Activated T-cell treated with anti-CD3 and anti-CD28 coated beads, Interleukin-2, amount 50 U/mL, for 72 hours (primary cell): ENCODE data around the gene OLFM1. TPM values are rescaled to one million over a fixed set of nuclear protein-coding genes. Genes with fewer than 3 reads are reported as not detected.
"Not testable (repeated sequence)": the region's sequence is repeated elsewhere in the genome, so short reads cannot be mapped to it uniquely, and the experiment has no call there.

Experiments
- ATAC-seq, 2 donors: fragments of 150-1000 bp; cut with Tn5 transposase; replicated peaks in 1 of 2; 2 replicates each; pipeline ENCODE4 v1.10.0; 2021; ENCODE audit warnings: moderate library complexity in 2 of 2, mild to moderate bottlenecking in 1 of 2
- DNase-seq, 2 donors: peaks; one replicate each; pipeline ENCODE4 v3.0.0; 2021 to 2022; ENCODE audit warnings: mixed read lengths in 1 of 2
- H3K27ac Mint-ChIP-seq: one replicate; pipeline ENCODE4 v1.8.0; 2022; ENCODE audit warnings: mild to moderate bottlenecking, moderate library complexity, mixed read lengths
- H3K27me3 Mint-ChIP-seq: one replicate; pipeline ENCODE4 v1.8.0; 2022; ENCODE audit warnings: low read depth, mixed read lengths
- H3K36me3 Mint-ChIP-seq, 2 donors: one replicate each; pipeline ENCODE4 v1.8.0; 2022; ENCODE audit warnings: mixed read lengths in 2 of 2, mild to moderate bottlenecking in 1 of 2; ENCODE audit not compliant: insufficient read depth in 2 of 2
- H3K4me1 Mint-ChIP-seq: one replicate; pipeline ENCODE4 v1.8.0; 2022; ENCODE audit warnings: low read depth, mixed read lengths
- H3K4me3 Mint-ChIP-seq, 2 donors: one replicate each; pipeline ENCODE4 v1.8.0; 2022; ENCODE audit warnings: mild to moderate bottlenecking in 2 of 2, mixed read lengths in 2 of 2, moderate library complexity in 2 of 2
- H3K9me3 Mint-ChIP-seq, 2 donors: one replicate each; pipeline ENCODE4 v1.8.0; 2022; ENCODE audit warnings: mixed read lengths in 2 of 2
- total RNA-seq, 2 donors: library from RNA; stranded (reverse); gene quantifications; one replicate each; pipeline ENCODE4 v1.2.3, GENCODE V29; 2022

Gene OLFM1
- total RNA-seq, 2 donors from 2014 or later: 0.70 TPM; not detected in 1

- DNase-seq (no peak), ATAC-seq (no peak)
- peaks cover 14% of the 10 kb centered on the region for H3K27me3 Mint-ChIP-seq
- H3K27ac Mint-ChIP-seq: no peak overlapping the region
- no peaks in the 10 kb centered on the region for H3K36me3 Mint-ChIP-seq
- no peak overlapping the region for H3K4me3 Mint-ChIP-seq
- H3K4me1 Mint-ChIP-seq: no peaks in the 10 kb centered on the region
- H3K9me3 Mint-ChIP-seq: peaks cover 2 to 4% of the 10 kb centered on the region in 2 donors
These were observed 73.4 kb downstream of the OLFM1 start for GRCh38 chr9:135160862-135161261.

DNA sequence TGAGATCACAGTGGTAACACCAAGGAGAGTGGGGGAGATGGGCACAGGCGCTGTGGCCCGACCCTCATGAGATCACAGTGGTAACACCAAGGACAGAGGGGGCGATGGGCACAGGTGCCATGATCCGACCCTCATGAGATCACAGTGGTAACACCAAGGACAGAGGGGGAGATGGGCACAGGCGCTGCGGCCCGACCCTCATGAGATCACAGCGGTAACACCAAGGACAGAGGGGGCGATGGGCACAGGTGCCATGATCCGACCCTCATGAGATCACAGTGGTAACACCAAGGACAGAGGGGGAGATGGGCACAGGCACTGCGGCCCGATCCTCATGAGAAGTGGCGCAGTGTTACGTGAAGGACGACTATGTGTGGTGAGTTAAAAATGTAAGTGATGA, 75.1 kb downstream of the OLFM1 start:
- H3K36me3 Mint-ChIP-seq, H3K4me1 Mint-ChIP-seq, H3K4me3 Mint-ChIP-seq, H3K27me3 Mint-ChIP-seq, H3K9me3 Mint-ChIP-seq, ATAC-seq, H3K27ac Mint-ChIP-seq, DNase-seq: not testable (repeated sequence)

DNA sequence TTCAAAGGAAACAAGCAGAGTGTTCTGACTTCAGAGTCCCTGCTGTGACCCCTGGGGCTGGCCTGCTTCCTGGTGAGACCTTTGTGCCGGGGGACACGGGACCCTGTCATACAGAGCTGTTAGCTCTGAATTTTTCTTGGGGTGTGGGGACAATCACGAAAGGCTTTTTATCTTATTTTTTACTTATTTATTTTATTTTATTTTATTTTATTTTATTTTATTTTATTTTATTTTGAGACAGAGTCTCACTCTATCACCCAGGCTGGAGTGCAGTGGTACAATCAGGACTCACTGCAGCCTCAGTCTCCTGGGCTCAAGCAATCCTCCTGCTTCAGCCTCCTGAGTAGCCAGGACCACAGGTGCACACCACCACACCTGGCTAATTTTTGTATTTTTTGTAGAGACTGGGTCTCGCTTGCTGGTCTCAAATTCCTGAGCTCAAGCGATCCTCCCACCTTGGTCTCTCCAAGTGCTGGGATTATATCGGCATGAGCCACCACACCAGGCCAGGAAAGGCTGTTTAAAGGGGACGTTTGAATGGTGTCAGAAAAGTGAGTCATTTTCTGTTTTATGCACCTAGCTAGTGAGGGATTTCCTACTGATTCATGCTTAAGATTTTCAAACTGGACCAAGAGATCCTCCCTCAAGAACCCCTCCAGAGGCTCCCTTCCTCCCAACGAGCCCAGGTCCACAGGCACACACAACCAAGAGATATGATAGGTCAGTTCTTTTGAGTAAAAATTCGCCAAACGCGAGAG, 75.7 kb downstream of the OLFM1 start:
- H3K27ac Mint-ChIP-seq: no peak overlapping the region
- H3K9me3 Mint-ChIP-seq: no peaks in the 10 kb centered on the region
- no peaks in the 10 kb centered on the region for H3K36me3 Mint-ChIP-seq

DNA sequence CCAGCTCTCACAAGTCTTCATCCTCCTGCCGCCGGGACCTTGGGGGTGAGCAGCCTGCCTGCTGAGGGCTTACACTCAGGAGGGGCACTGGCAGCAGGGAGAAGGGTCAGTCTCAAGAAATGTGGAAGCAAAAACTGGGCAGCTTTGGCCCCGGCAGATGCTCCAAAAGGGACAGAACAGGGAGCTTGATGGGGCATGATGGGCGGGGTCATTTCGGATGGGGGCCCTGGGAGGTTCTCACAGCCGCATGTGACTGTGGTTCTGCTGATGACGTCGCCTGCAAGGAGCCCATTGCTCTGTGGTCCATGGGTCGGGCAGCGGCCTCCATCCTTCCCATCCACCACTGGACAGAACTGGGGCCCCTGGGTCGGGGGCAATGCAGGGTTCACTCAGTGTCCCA, 76.6 kb downstream of the OLFM1 start:
- Mint-ChIP-seq H3K36me3 (no peaks in the 10 kb centered on the region), H3K27ac (no peak overlapping the region), H3K9me3 (no peaks in the 10 kb centered on the region), H3K4me3 (no peak overlapping the region), H3K4me1 (no peaks in the 10 kb centered on the region), H3K27me3 (no peaks in the 10 kb centered on the region)
- DNase-seq: no peak
- no peak for ATAC-seq

More for the DNA sequence above, 75.7 kb downstream of the OLFM1 start:
- DNase-seq (no peak), ATAC-seq (no peak)
- Mint-ChIP-seq H3K27me3 (no peaks in the 10 kb centered on the region), H3K4me3 (no peak overlapping the region), H3K4me1 (no peaks in the 10 kb centered on the region)

- DNase-seq (no peak), ATAC-seq (no peak)
- Mint-ChIP-seq H3K27me3 (no peaks in the 10 kb centered on the region), H3K9me3 (no peaks in the 10 kb centered on the region), H3K36me3 (no peaks in the 10 kb centered on the region), H3K27ac (no peak overlapping the region), H3K4me3 (no peak overlapping the region), H3K4me1 (no peaks in the 10 kb centered on the region)
These were observed 77.7 kb downstream of the OLFM1 start for GRCh38 chr9:135165003-135165711.

GRCh38 chr9:135165756-135166519, 78.5 kb downstream of the OLFM1 start:
- no peaks in the 10 kb centered on the region for H3K27me3 Mint-ChIP-seq

DNA sequence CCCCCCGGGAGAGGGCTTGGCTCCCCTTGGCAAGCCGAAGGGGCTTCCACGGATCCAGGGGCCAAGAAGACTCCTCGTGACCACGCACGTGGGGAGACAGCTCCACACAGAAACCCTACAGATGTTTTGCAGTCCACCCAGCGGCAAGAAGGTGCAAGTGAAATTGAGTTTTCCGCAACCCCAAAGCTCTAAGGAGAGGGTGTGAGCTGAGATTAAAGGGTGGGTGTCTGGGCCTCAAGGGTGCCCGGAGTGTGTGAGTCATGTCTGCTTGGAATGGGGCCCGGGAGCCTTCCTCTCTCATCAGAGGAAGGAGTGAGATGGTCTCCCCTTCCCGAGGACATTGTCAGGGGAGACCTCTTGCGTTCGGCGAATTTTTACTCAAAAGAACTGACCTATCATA, 79.1 kb downstream of the OLFM1 start:
- Mint-ChIP-seq H3K27me3 (no peaks in the 10 kb centered on the region), H3K36me3 (no peaks in the 10 kb centered on the region), H3K4me3 (no peak overlapping the region), H3K27ac (no peak overlapping the region), H3K9me3 (no peaks in the 10 kb centered on the region), H3K4me1 (no peaks in the 10 kb centered on the region)
- no peak for ATAC-seq
- DNase-seq: no peak

More at GRCh38 chr9:135165756-135166519, 78.5 kb downstream of the OLFM1 start:
- Mint-ChIP-seq H3K4me3 (no peak overlapping the region), H3K36me3 (no peaks in the 10 kb centered on the region), H3K4me1 (no peaks in the 10 kb centered on the region), H3K27ac (no peak overlapping the region), H3K9me3 (no peaks in the 10 kb centered on the region)
- ATAC-seq (no peak), DNase-seq (no peak)

DNA sequence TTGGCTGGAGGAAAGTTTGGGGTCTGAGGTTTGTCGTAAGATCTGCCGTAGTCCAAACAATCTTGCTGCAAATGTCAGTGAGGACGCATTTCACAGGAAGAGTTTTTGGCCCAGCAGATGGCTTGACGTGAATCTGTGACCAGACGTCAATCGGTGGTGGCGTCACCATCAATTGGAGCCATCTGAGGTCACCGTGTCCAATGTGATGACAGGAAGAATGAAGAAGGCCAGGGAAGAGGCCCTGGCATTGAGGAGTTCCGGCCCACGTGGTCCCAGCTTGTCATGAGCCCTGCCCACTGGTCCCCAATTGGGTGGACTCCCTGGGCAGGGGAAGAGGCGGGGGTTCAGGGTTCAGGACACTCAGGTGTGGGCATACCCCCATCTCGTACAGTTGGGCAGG, 79.9 kb downstream of the OLFM1 start:
- Mint-ChIP-seq H3K9me3 (no peaks in the 10 kb centered on the region), H3K4me3 (no peak overlapping the region), H3K27me3 (no peaks in the 10 kb centered on the region), H3K4me1 (no peaks in the 10 kb centered on the region), H3K36me3 (no peaks in the 10 kb centered on the region), H3K27ac (no peak overlapping the region)
- DNase-seq: no peak
- ATAC-seq: no peak

GRCh38 chr9:135167849-135168655, 80.6 kb downstream of the OLFM1 start:
- no peaks in the 10 kb centered on the region for H3K27me3 Mint-ChIP-seq
- no peak overlapping the region for H3K4me3 Mint-ChIP-seq
- H3K27ac Mint-ChIP-seq: no peak overlapping the region
- no peaks in the 10 kb centered on the region for H3K36me3 Mint-ChIP-seq
- DNase-seq (no peak), ATAC-seq (no peak)
- no peaks in the 10 kb centered on the region for H3K9me3 Mint-ChIP-seq
- no peaks in the 10 kb centered on the region for H3K4me1 Mint-ChIP-seq

DNA sequence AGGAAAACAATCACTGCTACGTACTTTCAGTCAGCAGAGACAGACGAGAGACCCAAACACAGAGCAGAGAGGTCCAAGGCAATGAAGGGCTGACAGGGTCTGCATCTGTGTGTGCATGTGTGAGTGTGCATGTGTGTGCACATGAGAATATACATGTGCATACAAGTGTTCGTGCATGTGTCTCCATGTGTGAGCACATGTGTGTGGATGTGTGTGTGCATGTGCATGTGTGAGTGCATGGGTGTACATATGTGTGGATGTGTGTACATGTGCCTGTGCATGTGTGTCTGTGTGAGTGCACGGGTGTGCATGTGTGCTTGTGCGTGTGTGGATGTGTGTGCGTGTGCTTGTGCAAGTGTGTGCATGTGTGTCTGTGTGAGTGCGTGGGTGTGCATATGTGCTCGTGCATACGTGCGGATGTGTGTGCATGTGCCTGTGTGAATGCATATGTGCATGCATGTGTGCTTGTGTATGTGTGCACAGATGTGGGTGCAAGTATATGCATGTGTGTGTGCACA, 82.3 kb downstream of the OLFM1 start:
- Mint-ChIP-seq H3K4me3 (no peak overlapping the region), H3K9me3 (no peaks in the 10 kb centered on the region), H3K27me3 (no peaks in the 10 kb centered on the region), H3K27ac (no peak overlapping the region), H3K36me3 (no peaks in the 10 kb centered on the region), H3K4me1 (no peaks in the 10 kb centered on the region)
- no peak for DNase-seq
- ATAC-seq: no peak

- no peak for ATAC-seq
- no peaks in the 10 kb centered on the region for H3K27me3 Mint-ChIP-seq
- H3K9me3 Mint-ChIP-seq: no peaks in the 10 kb centered on the region
- DNase-seq: no peak
- H3K36me3 Mint-ChIP-seq: no peaks in the 10 kb centered on the region
- no peak overlapping the region for H3K4me3 Mint-ChIP-seq
- H3K27ac Mint-ChIP-seq: no peak overlapping the region
- no peaks in the 10 kb centered on the region for H3K4me1 Mint-ChIP-seq
These were observed 83.1 kb downstream of the OLFM1 start for GRCh38 chr9:135170535-135170934.
